ENCODE measurements around the gene DIABLO. TPM values are rescaled to one million over a fixed set of nuclear protein-coding genes. Genes with fewer than 3 reads are reported as not detected.

The DIABLO gene
- total RNA-seq, 1 experiment from 2014 or later, result 69.6 TPM

DNA sequence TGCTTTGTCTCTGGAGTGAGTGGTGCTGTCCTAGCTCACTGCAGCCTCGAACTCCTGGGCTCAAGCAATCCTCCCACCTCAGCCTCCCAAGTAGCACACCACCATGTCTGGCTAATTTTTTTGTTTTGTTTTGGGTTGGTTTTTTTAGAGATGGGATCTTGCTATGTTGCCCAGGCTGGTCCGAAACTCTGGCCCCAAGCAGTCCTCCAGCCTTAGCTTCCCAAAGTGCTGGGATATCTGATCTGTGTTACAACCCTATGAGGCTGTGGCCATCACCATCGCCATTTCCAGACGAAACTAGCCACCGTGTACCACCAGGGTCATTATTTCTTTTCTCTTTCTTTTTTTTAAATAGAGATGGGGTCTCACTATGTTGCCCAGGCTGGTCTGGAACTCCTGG, 54.5 kb downstream of the DIABLO start:
- no peaks in the 10 kb centered on the region for H3K36me3 Mint-ChIP-seq (ENCODE audit: insufficient read depth, unreplicated experiment)
- H3K27ac Mint-ChIP-seq (ENCODE audit: low read depth, unreplicated experiment), result no peak overlapping the region
- DNase-seq (ENCODE audit: unreplicated experiment), result no peak
- TF ChIP-seq, protein P1, sequence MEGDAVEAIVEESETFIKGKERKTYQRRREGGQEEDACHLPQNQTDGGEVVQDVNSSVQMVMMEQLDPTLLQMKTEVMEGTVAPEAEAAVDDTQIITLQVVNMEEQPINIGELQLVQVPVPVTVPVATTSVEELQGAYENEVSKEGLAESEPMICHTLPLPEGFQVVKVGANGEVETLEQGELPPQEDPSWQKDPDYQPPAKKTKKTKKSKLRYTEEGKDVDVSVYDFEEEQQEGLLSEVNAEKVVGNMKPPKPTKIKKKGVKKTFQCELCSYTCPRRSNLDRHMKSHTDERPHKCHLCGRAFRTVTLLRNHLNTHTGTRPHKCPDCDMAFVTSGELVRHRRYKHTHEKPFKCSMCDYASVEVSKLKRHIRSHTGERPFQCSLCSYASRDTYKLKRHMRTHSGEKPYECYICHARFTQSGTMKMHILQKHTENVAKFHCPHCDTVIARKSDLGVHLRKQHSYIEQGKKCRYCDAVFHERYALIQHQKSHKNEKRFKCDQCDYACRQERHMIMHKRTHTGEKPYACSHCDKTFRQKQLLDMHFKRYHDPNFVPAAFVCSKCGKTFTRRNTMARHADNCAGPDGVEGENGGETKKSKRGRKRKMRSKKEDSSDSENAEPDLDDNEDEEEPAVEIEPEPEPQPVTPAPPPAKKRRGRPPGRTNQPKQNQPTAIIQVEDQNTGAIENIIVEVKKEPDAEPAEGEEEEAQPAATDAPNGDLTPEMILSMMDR (IDR thresholded peaks at IDR 0.05; ENCODE audit: unreplicated experiment), result no peak
- POLR2A ChIA-PET, result no interaction called here
- CTCF ChIA-PET, result no interaction called here
- BruUV-seq (replicated peaks), result no TSS peak
- H3K4me1 Mint-ChIP-seq (ENCODE audit: insufficient read depth, unreplicated experiment), result peaks cover 5% of the 10 kb centered on the region
- intact Hi-C loops (cut with micrococcal nuclease), result no loop called here
- no peak overlapping the region for H3K4me3 Mint-ChIP-seq (ENCODE audit: unreplicated experiment)
- H3K9me3 Mint-ChIP-seq (ENCODE audit: unreplicated experiment), result no peaks in the 10 kb centered on the region
- H3K27me3 Mint-ChIP-seq (ENCODE audit: insufficient read depth, unreplicated experiment), result no peaks in the 10 kb centered on the region

DNA sequence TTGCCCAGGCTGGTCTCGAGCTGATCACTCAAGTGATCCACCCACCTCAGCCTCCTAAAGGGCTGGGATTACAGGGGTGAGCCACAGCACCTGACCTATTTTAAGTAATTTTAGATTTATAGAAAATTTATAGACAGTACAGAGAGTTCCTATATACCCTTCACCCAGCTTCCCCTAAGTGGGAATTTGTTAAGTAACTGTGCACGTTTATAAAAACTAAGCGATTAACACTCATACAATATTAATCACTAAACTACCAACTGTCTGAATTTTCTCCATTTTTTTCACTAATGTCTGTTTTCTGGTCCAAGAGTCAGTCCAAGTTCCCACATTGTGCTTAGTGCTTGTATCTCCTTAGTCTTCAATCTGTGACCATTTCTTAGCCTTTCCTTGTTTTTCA, 57.4 kb downstream of the DIABLO start:
- Mint-ChIP-seq H3K9me3 (ENCODE audit: unreplicated experiment) (no peaks in the 10 kb centered on the region), H3K4me3 (ENCODE audit: unreplicated experiment) (no peak overlapping the region), H3K27ac (ENCODE audit: low read depth, unreplicated experiment) (no peak overlapping the region), H3K4me1 (ENCODE audit: insufficient read depth, unreplicated experiment) (no peaks in the 10 kb centered on the region), H3K27me3 (ENCODE audit: insufficient read depth, unreplicated experiment) (no peaks in the 10 kb centered on the region), H3K36me3 (ENCODE audit: insufficient read depth, unreplicated experiment) (no peaks in the 10 kb centered on the region)
- TF ChIP-seq, protein P1 (IDR thresholded peaks at IDR 0.05; ENCODE audit: unreplicated experiment), result no peak
- no TSS peak for BruUV-seq (replicated peaks)
- POLR2A ChIA-PET, result interaction anchor here (0.6 kb wide), 1 partner anchor 356 kb away, joined by 3 read pairs; no protein-coding TSS in a partner anchor
- intact Hi-C loops (cut with micrococcal nuclease), result no loop called here
- no peak for DNase-seq (ENCODE audit: unreplicated experiment)
- CTCF ChIA-PET, result no interaction called here

DNA sequence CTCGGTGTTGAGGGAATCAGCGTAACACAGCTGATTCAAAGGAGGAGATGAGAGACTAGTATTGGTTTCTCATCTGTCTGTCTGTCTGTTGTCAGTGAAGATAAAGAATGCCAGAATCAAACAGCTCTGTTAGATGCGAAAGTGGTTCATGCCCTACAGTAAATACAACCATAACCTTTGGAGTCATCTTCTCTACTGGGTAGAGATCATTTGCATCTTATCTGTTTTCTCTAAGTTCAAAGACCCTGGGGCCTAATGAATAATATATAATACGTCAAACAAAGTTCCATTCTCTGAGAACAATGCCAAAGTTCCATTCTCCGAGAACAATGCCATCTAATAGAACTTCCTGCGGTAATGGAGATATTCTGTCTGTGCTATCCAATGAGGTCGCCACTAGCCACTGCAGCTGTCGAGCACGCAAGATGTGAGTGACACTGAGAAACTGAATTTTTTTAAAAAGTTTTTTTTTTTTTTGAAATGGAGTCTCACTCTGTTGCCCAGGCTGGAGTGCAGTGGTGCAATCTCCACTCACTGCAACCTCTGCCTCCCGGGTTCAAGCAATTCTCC, 58.4 kb downstream of the DIABLO start:
- ChIA-PET CTCF (no interaction called here), POLR2A (interaction anchor here (0.6 kb wide), 1 partner anchor 112 kb away, joined by 3 read pairs; no protein-coding TSS in a partner anchor)
- Mint-ChIP-seq H3K4me3 (ENCODE audit: unreplicated experiment) (no peak overlapping the region), H3K4me1 (ENCODE audit: insufficient read depth, unreplicated experiment) (no peaks in the 10 kb centered on the region), H3K36me3 (ENCODE audit: insufficient read depth, unreplicated experiment) (peaks cover 2% of the 10 kb centered on the region), H3K9me3 (ENCODE audit: unreplicated experiment) (no peaks in the 10 kb centered on the region), H3K27me3 (ENCODE audit: insufficient read depth, unreplicated experiment) (no peaks in the 10 kb centered on the region), H3K27ac (ENCODE audit: low read depth, unreplicated experiment) (no peak overlapping the region)
- intact Hi-C loops (cut with micrococcal nuclease), result no loop called here
- no peak for DNase-seq (ENCODE audit: unreplicated experiment)
- TF ChIP-seq, protein P1 (IDR thresholded peaks at IDR 0.05; ENCODE audit: unreplicated experiment), result no peak
- no TSS peak for BruUV-seq (replicated peaks)

DNA sequence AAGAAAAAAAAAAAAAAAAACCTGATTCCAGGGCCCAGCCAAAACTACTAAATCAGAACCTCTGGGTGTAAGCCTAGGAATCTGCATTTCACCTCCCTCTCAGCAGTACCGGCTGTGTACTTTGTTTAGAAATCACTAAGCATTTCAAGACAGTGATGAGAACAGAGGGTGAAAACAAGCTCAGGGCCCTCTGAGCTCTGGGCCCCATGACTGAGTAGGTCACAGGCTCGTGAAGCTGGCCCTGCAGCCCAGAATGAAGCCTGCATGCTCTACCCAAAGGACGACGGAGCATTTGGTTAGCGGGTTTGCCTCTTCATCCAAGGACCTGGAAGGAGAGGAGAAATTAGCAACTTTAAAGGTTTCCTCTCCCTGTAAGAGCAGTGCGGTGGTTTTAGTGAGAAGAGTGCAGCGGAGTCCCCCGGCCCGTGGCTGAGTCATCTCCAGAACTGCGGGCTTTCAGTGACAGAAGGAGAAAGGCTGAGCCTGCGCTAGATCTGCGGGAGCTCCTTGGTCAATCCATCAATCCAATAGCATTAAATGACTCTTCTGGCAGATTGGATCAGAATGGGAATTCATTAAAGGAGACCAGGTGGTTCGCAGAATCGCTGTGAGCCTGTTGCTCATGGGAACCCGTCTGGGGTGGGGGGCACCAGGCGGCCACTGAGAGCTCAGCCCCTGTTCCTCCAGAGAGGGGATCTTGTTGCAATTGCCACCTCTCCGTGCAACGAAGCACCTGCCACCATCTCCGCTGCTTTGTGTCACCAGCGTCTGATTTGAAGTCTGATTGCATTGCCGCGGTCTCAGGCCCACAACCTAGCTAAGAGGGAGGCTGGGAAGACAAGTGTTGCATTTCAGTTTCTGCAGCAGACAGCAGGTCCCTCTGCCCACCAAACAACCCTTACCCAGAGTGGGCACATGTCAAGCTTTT, 59.2 kb downstream of the DIABLO start:
- CTCF ChIA-PET, result interaction anchor here (0.6 kb wide), 1 partner anchor 34 kb away, joined by 3 read pairs; no protein-coding TSS in a partner anchor
- TF ChIP-seq, protein P1 (IDR thresholded peaks at IDR 0.05; ENCODE audit: unreplicated experiment), result no peak
- no TSS peak for BruUV-seq (replicated peaks)

More for the DNA sequence above, 59.2 kb downstream of the DIABLO start:
- no peaks in the 10 kb centered on the region for H3K4me1 Mint-ChIP-seq (ENCODE audit: insufficient read depth, unreplicated experiment)
- intact Hi-C loops (cut with micrococcal nuclease), result no loop called here
- DNase-seq (ENCODE audit: unreplicated experiment), result no peak
- H3K27me3 Mint-ChIP-seq (ENCODE audit: insufficient read depth, unreplicated experiment), result no peaks in the 10 kb centered on the region
- no peak overlapping the region for H3K27ac Mint-ChIP-seq (ENCODE audit: low read depth, unreplicated experiment)
- no peaks in the 10 kb centered on the region for H3K9me3 Mint-ChIP-seq (ENCODE audit: unreplicated experiment)
- H3K36me3 Mint-ChIP-seq (ENCODE audit: insufficient read depth, unreplicated experiment), result peaks cover 6% of the 10 kb centered on the region
- POLR2A ChIA-PET, result interaction anchor here (0.6 kb wide), 2 partner anchors 28 to 111 kb away, joined by 3 read pairs; no protein-coding TSS in a partner anchor
- no peak overlapping the region for H3K4me3 Mint-ChIP-seq (ENCODE audit: unreplicated experiment)

Data from MCF 10A (cell line).